ENCODE measurements around the gene SLC8B1.

The SLC8B1 gene

DNA sequence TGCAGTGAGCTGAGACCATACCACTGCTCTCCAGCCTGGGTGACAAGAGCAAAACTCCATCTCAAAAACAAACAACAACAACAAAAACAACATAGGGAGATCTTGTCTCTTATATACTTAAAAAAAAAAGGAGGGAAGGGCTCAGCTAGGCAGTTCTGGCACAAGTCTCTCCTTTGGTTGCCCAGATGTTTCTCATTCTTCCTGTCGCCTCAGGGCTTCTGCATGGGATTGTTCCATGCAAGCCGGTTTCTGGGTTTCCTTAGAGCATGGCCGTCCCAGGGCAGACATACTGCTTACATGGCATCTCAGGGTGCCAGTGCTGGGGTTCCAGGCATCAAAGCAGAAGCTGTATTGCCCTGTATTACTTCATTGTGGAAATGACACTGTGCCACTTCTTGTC is 5.2 kb upstream of the SLC8B1 start (continued):
- no peak for TF ChIP-seq OSR2 (tag by site-specific recombination; IDR thresholded peaks at IDR 0.05)

DNA sequence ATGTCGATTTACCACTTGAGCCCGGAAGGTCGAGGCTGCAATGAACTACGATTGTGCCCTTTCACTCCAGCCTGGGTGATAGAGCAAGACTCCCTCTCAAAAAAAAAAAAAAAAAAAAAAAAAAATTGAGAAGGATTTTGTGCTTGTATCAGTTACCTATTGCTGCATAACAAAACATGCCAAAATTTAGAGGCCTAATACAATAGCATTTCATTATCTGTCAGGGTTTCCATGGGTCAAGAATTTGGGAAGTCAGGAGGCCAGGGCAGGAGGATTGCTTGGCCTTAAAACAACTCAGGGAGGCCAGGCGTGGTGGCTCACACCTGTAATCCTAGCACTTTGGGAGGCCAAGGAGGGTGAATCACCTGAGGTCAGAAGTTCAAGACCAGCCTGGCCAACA is 4.6 kb upstream of the SLC8B1 start:
- TF ChIP-seq RBAK (tag by site-specific recombination; IDR thresholded peaks at IDR 0.05) = peak; percentile 74
- TF ChIP-seq ZNF223 (tag by site-specific recombination; IDR thresholded peaks at IDR 0.05) = no peak
- no peak for TF ChIP-seq ZBTB48 (tag by site-specific recombination; IDR thresholded peaks at IDR 0.05)
- TF ChIP-seq ZNF366 (tag by site-specific recombination; conservative IDR thresholded peaks at IDR 0.05) = no peak
- no peaks in the 10 kb centered on the region for H3K4me1 ChIP-seq (ENCODE audit: control insufficient read depth, insufficient read depth, low read length)
- no peak overlapping the region for H3K4me3 ChIP-seq (ENCODE audit: low read depth, low read length)
- no peaks in the 10 kb centered on the region for H3K36me3 ChIP-seq (ENCODE audit: control insufficient read depth in 2 of 2, insufficient read depth in 1 of 2, low read length in 2 of 2)
- H3K9me3 ChIP-seq (ENCODE audit: control insufficient read depth, insufficient read depth, low read depth, low read length) = no peaks in the 10 kb centered on the region
- no peak overlapping the region for H3K27ac ChIP-seq (ENCODE audit: extremely low read depth, low read depth, low read length)
- CTCF ChIA-PET = no interaction called here
- POLR2A ChIA-PET = no interaction called here

DNA sequence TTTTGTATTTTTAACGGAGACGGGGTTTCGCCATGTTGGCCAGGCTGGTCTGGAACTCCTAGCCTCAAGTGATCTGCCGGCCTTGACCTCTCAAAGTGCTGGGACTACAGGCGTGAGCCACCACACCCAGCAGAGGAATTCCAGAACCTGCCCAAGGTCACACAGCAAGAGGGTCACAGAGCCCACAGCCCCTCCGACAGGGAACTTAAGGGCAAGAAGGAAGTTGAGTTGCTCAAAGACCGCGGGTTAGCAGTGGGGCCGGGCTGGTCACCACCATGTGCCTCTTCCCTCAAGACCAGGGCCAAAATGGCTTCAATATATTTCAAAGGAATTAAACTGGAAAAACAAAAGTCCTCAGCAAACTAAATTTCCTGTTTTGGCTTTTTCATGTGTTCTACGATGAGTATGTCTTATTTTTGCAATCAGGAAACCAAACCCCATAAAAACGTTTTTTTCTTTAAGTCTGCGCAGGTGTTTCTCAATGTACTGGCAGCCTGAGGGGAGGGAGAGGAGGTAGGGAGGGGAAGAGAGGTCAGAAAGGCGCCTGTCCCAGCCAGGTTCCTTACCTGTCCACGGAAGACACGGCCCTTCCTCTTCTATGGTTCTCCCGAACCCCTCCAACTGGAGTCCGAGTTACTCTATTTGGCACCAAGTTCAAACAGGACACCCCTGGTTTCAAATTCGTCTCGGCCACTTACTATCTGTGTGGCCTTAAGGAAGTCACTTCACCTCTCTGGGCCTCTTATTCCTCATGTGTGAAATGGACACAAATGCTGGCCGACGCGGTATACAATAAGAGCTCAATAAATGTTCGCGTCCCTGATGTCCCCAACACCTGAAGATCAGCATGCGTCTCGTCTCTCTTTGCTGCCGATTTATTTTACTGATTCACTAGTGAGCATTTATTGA is 778 bp downstream of the SLC8B1 start:
- ChIA-PET POLR2A (interaction anchor here (1.1 to 1.6 kb wide), 7 partner anchors 8 to 113 kb away, joined by 3 to 13 read pairs (median 4); partner anchors contain the start of genes SDSL and TPCN1), CTCF (no interaction called here)
- H3K36me3 ChIP-seq (ENCODE audit: control insufficient read depth in 2 of 2, insufficient read depth in 1 of 2, low read length in 2 of 2) = peaks cover 0 to 23% of the 10 kb centered on the region in 2 experiments; a peak in 1 of 3 replicates
- peak overlapping the region; percentile 58 for H3K4me3 ChIP-seq (ENCODE audit: low read depth, low read length)
- no peak overlapping the region for H3K27ac ChIP-seq (ENCODE audit: extremely low read depth, low read depth, low read length)
- TF ChIP-seq ZNF677 (tag by site-specific recombination; IDR thresholded peaks at IDR 0.05) (no peak), ZNF623 (tag by site-specific recombination; IDR thresholded peaks at IDR 0.05) (no peak), ZEB2 (tag by site-specific recombination; IDR thresholded peaks at IDR 0.05) (0 out of 2 replicates have a peak, but pooled peaks have one; percentile 15), ZNF214 (tag by site-specific recombination; IDR thresholded peaks at IDR 0.05; ENCODE audit: borderline replicate concordance) (no peak), ZNF701 (tag by site-specific recombination; IDR thresholded peaks at IDR 0.05) (no peak), ZNF221 (tag by site-specific recombination; IDR thresholded peaks at IDR 0.05; ENCODE audit: borderline replicate concordance) (no peak), TRIM28 (IDR thresholded peaks at IDR 0.05; ENCODE audit: borderline replicate concordance, low read length) (no peak), ZNF426 (tag by site-specific recombination; IDR thresholded peaks at IDR 0.05) (no peak), ZNF223 (tag by site-specific recombination; IDR thresholded peaks at IDR 0.05) (no peak), ZNF792 (tag by site-specific recombination; IDR thresholded peaks at IDR 0.05) (peak; percentile 99), ZFHX2 (tag by site-specific recombination; conservative IDR thresholded peaks at IDR 0.05) (no peak), ZNF132 (tag by site-specific recombination; IDR thresholded peaks at IDR 0.05; ENCODE audit: borderline replicate concordance) (no peak)
- TF ChIP-seq, protein P1, sequence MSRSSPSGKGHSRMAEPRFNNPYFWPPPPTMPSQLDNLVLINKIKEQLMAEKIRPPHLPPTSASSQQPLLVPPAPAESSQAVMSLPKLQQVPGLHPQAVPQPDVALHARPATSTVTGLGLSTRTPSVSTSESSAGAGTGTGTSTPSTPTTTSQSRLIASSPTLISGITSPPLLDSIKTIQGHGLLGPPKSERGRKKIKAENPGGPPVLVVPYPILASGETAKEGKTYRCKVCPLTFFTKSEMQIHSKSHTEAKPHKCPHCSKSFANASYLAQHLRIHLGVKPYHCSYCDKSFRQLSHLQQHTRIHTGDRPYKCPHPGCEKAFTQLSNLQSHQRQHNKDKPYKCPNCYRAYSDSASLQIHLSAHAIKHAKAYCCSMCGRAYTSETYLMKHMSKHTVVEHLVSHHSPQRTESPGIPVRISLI (tag by site-specific recombination; IDR thresholded peaks at IDR 0.05) = no peak
- TF ChIP-seq, protein P2, sequence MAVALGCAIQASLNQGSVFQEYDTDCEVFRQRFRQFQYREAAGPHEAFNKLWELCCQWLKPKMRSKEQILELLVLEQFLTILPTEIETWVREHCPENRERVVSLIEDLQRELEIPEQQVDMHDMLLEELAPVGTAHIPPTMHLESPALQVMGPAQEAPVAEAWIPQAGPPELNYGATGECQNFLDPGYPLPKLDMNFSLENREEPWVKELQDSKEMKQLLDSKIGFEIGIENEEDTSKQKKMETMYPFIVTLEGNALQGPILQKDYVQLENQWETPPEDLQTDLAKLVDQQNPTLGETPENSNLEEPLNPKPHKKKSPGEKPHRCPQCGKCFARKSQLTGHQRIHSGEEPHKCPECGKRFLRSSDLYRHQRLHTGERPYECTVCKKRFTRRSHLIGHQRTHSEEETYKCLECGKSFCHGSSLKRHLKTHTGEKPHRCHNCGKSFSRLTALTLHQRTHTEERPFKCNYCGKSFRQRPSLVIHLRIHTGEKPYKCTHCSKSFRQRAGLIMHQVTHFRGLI (tag by site-specific recombination; IDR thresholded peaks at IDR 0.05) = no peak
- TF ChIP-seq, protein P3, sequence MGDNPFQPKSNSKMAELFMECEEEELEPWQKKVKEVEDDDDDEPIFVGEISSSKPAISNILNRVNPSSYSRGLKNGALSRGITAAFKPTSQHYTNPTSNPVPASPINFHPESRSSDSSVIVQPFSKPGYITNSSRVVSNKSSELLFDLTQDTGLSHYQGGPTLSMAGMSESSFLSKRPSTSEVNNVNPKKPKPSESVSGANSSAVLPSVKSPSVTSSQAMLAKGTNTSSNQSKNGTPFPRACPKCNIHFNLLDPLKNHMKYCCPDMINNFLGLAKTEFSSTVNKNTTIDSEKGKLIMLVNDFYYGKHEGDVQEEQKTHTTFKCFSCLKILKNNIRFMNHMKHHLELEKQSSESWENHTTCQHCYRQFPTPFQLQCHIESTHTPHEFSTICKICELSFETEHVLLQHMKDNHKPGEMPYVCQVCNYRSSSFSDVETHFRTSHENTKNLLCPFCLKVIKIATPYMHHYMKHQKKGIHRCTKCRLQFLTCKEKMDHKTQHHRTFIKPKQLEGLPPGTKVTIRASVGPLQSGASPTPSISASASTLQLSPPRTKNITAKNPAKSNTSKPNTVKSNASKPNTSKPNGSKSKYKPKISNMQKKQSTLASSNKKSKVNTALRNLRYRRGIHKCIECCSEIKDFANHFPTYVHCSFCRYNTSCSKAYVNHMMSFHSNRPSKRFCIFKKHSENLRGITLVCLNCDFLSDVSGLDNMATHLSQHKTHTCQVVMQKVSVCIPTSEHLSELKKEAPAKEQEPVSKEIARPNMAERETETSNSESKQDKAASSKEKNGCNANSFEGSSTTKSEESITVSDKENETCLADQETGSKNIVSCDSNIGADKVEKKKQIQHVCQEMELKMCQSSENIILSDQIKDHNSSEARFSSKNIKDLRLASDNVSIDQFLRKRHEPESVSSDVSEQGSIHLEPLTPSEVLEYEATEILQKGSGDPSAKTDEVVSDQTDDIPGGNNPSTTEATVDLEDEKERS (tag by site-specific recombination; IDR thresholded peaks at IDR 0.05) = no peak
- TF ChIP-seq, protein P4, sequence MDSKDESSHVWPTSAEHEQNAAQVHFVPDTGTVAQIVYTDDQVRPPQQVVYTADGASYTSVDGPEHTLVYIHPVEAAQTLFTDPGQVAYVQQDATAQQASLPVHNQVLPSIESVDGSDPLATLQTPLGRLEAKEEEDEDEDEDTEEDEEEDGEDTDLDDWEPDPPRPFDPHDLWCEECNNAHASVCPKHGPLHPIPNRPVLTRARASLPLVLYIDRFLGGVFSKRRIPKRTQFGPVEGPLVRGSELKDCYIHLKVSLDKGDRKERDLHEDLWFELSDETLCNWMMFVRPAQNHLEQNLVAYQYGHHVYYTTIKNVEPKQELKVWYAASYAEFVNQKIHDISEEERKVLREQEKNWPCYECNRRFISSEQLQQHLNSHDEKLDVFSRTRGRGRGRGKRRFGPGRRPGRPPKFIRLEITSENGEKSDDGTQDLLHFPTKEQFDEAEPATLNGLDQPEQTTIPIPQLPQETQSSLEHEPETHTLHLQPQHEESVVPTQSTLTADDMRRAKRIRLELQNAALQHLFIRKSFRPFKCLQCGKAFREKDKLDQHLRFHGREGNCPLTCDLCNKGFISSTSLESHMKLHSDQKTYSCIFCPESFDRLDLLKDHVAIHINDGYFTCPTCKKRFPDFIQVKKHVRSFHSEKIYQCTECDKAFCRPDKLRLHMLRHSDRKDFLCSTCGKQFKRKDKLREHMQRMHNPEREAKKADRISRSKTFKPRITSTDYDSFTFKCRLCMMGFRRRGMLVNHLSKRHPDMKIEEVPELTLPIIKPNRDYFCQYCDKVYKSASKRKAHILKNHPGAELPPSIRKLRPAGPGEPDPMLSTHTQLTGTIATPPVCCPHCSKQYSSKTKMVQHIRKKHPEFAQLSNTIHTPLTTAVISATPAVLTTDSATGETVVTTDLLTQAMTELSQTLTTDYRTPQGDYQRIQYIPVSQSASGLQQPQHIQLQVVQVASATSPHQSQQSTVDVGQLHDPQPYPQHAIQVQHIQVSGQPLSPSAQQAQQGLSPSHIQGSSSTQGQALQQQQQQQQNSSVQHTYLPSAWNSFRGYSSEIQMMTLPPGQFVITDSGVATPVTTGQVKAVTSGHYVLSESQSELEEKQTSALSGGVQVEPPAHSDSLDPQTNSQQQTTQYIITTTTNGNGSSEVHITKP (tag by site-specific recombination; IDR thresholded peaks at IDR 0.05) = 0 out of 2 replicates have a peak, but pooled peaks have one; percentile 40
- H3K4me1 ChIP-seq (ENCODE audit: control insufficient read depth, insufficient read depth, low read length) = no peaks in the 10 kb centered on the region
- no peaks in the 10 kb centered on the region for H3K9me3 ChIP-seq (ENCODE audit: control insufficient read depth, insufficient read depth, low read depth, low read length)

Data from HEK293 (cell line).